SK-N-SH treated with all-trans-retinoic acid at 6 μM for 48 hours (cell line): ENCODE results near the gene ATP12A.

ENCODE experiments used
- ATAC-seq: fragments of 200-7000 bp; cut with Tn5 transposase; 3 replicates; pipeline ENCODE4 v1.9.1; 2020; ENCODE audit warnings: mild to moderate bottlenecking, moderate library complexity
- ARNTL ChIP-seq: fragments of 450-650 bp; formaldehyde crosslinking; IDR thresholded peaks from 2 replicates; pipeline ENCODE4 v1.5.0; 2020; ENCODE audit warnings: low read depth, mild to moderate bottlenecking, moderate library complexity, borderline replicate concordance
- BACH2 ChIP-seq: fragments of 250-450 bp; sonication (Bioruptor Pico); IDR thresholded peaks from 2 replicates; pipeline ENCODE4 v1.9.0; 2021; ENCODE audit warnings: mild to moderate bottlenecking, borderline replicate concordance
- CSDC2 ChIP-seq: fragments of 250-450 bp; sonication (Bioruptor Pico); IDR thresholded peaks from 2 replicates; pipeline ENCODE4 v1.5.0; 2020; ENCODE audit warnings: mild to moderate bottlenecking, moderate library complexity
- CSRNP3 ChIP-seq: fragments of 250-450 bp; sonication (Bioruptor Pico); IDR thresholded peaks from 2 replicates; pipeline ENCODE4 v1.5.1; 2021; ENCODE audit warnings: mild to moderate bottlenecking, moderate library complexity
- ESRRG ChIP-seq: fragments of 250-450 bp; sonication (Bioruptor Pico); IDR thresholded peaks from 2 replicates; pipeline ENCODE4 v1.6.1; 2021; ENCODE audit warnings: mild to moderate bottlenecking
- GLIS3 ChIP-seq: fragments of 250-450 bp; sonication (Bioruptor Pico); IDR thresholded peaks from 2 replicates; pipeline ENCODE4 v1.5.0; 2020; ENCODE audit warnings: mild to moderate bottlenecking, moderate library complexity
- ISL1 ChIP-seq: fragments of 250-450 bp; sonication (Bioruptor Pico); IDR thresholded peaks from 2 replicates; pipeline ENCODE4 v2.1.2; 2022; ENCODE audit warnings: mild to moderate bottlenecking, moderate library complexity
- OSR1 ChIP-seq: fragments of 250-450 bp; sonication (Bioruptor Pico); IDR thresholded peaks from 2 replicates; pipeline ENCODE4 v1.8.0; 2022; ENCODE audit warnings: moderate library complexity, mild to moderate bottlenecking, inconsistent platforms
- PATZ1 ChIP-seq: fragments of 250-450 bp; sonication (Bioruptor Pico); IDR thresholded peaks from 2 replicates; pipeline ENCODE4 v1.8.0; 2020; ENCODE audit warnings: mild to moderate bottlenecking, moderate library complexity, borderline replicate concordance
- PPARA ChIP-seq: fragments of 250-450 bp; sonication (Bioruptor Pico); IDR thresholded peaks from 2 replicates; pipeline ENCODE4 v1.5.0; 2020; ENCODE audit warnings: mild to moderate bottlenecking, borderline replicate concordance
- SNAI2 ChIP-seq: fragments of 250-450 bp; sonication (Bioruptor Pico); IDR thresholded peaks from 2 replicates; pipeline ENCODE4 v1.5.0; 2020; ENCODE audit warnings: mild to moderate bottlenecking, moderate library complexity
- TCF4 ChIP-seq: fragments of 250-450 bp; sonication (Bioruptor Pico); IDR thresholded peaks from 2 replicates; pipeline ENCODE4 v1.8.0; 2021; ENCODE audit warnings: mild to moderate bottlenecking, moderate library complexity, borderline replicate concordance
- TOX ChIP-seq: fragments of 250-450 bp; sonication (Bioruptor Pico); IDR thresholded peaks from 2 replicates; pipeline ENCODE4 v1.8.0; 2021; ENCODE audit warnings: mild to moderate bottlenecking, moderate library complexity, borderline replicate concordance
- TSHZ2 ChIP-seq: fragments of 250-450 bp; sonication (Bioruptor Pico); IDR thresholded peaks from 2 replicates; pipeline ENCODE4 v1.5.0; 2020; ENCODE audit warnings: mild to moderate bottlenecking, moderate library complexity
- ZC3H10 ChIP-seq: fragments of 250-450 bp; sonication (Bioruptor Pico); IDR thresholded peaks from 2 replicates; pipeline ENCODE4 v1.5.1; 2021; ENCODE audit warnings: mild to moderate bottlenecking, moderate library complexity
- ZFP3 ChIP-seq: fragments of 250-450 bp; sonication (Bioruptor Pico); IDR thresholded peaks from 2 replicates; pipeline ENCODE4 v1.5.0; 2020; ENCODE audit warnings: mild to moderate bottlenecking, moderate library complexity
- ZFP30 ChIP-seq: fragments of 450-650 bp; formaldehyde crosslinking; IDR thresholded peaks from 2 replicates; pipeline ENCODE4 v1.5.0; 2022; ENCODE audit warnings: mild to moderate bottlenecking, moderate library complexity
- ZNF565 ChIP-seq: fragments of 450-650 bp; formaldehyde crosslinking; conservative IDR thresholded peaks from 2 replicates; pipeline ENCODE4 v1.5.0; 2020; ENCODE audit warnings: low read depth, mild to moderate bottlenecking, moderate library complexity
- ZNF8 ChIP-seq: fragments of 450-650 bp; formaldehyde crosslinking; IDR thresholded peaks from 2 replicates; pipeline ENCODE4 v1.5.0; 2020; ENCODE audit warnings: mild to moderate bottlenecking, moderate library complexity
- TF ChIP-seq, protein P1 (sequence below): fragments of 250-450 bp; sonication (Bioruptor Pico); IDR thresholded peaks from 2 replicates; pipeline ENCODE4 v1.8.0; 2021; ENCODE audit warnings: low read depth, mild to moderate bottlenecking, moderate library complexity, borderline replicate concordance
- TF ChIP-seq, protein P2 (sequence below): fragments of 250-450 bp; sonication (Bioruptor Pico); IDR thresholded peaks from 2 replicates; pipeline ENCODE4 v1.5.1; 2020; ENCODE audit warnings: low read depth, mild to moderate bottlenecking, moderate library complexity

ATP12A gene

GRCh38 chr13:24632382-24633121, 47.7 kb upstream of the ATP12A start:
- no peak for ATAC-seq
- TF ChIP-seq ARNTL (CRISPR knock-in tag) (no peak), ZNF8 (no peak), TSHZ2 (no peak), PPARA (CRISPR knock-in tag) (no peak), PATZ1 (no peak), ISL1 (CRISPR knock-in tag) (no peak), SNAI2 (CRISPR knock-in tag) (no peak), OSR1 (no peak), ZFP30 (CRISPR knock-in tag) (no peak)
- TF ChIP-seq, protein P1, sequence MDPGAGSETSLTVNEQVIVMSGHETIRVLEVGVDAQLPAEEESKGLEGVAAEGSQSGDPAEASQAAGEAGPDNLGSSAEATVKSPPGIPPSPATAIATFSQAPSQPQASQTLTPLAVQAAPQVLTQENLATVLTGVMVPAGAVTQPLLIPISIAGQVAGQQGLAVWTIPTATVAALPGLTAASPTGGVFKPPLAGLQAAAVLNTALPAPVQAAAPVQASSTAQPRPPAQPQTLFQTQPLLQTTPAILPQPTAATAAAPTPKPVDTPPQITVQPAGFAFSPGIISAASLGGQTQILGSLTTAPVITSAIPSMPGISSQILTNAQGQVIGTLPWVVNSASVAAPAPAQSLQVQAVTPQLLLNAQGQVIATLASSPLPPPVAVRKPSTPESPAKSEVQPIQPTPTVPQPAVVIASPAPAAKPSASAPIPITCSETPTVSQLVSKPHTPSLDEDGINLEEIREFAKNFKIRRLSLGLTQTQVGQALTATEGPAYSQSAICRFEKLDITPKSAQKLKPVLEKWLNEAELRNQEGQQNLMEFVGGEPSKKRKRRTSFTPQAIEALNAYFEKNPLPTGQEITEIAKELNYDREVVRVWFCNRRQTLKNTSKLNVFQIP (CRISPR knock-in tag) = no peak

DNA sequence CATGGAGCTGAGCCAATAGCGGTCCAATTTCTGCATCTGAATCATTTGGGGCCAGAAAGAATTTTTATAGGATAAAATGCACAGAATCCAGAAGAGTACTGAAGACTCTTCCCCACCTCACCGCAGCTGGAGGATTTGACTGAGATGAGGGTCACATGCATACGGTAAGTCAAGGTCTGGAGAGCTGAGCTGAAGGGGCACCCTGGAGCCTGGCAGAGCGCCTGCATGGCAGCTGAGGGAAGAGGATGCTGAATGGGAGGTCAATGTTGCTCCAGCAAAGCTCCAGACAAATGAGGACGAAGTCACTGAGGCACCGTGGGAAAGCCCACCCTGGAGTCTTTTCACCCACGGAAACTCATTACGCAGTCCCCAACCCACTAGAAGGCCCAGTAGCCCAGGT, 43.4 kb upstream of the ATP12A start:
- TF ChIP-seq PPARA (CRISPR knock-in tag) (no peak), GLIS3 (CRISPR knock-in tag) (no peak), ZNF8 (no peak), CSDC2 (CRISPR knock-in tag) (no peak), ZFP3 (CRISPR knock-in tag) (no peak), ISL1 (CRISPR knock-in tag) (no peak), ESRRG (CRISPR knock-in tag) (no peak), SNAI2 (CRISPR knock-in tag) (no peak), TOX (no peak), ZC3H10 (CRISPR knock-in tag) (no peak), TCF4 (CRISPR knock-in tag) (no peak), ZNF565 (CRISPR knock-in tag) (no peak), OSR1 (no peak), BACH2 (CRISPR knock-in tag) (no peak), PATZ1 (no peak), ARNTL (CRISPR knock-in tag) (no peak), CSRNP3 (no peak)
- TF ChIP-seq, protein P2, sequence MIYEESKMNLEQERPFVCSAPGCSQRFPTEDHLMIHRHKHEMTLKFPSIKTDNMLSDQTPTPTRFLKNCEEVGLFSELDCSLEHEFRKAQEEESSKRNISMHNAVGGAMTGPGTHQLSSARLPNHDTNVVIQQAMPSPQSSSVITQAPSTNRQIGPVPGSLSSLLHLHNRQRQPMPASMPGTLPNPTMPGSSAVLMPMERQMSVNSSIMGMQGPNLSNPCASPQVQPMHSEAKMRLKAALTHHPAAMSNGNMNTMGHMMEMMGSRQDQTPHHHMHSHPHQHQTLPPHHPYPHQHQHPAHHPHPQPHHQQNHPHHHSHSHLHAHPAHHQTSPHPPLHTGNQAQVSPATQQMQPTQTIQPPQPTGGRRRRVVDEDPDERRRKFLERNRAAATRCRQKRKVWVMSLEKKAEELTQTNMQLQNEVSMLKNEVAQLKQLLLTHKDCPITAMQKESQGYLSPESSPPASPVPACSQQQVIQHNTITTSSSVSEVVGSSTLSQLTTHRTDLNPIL = no peak
- TF ChIP-seq, protein P1 (CRISPR knock-in tag) = no peak
- no peak for ATAC-seq
